Neutrophil (primary cell): Measurements from ENCODE around the gene JPH3.

Experiments
- H3K27ac ChIP-seq: fragments of 200-600 bp; sonication (generic); 2 replicates; pipeline ENCODE4 v1.5.1; 2016; ENCODE audit warnings: mild to moderate bottlenecking, moderate library complexity
- H3K27me3 ChIP-seq: fragments of 200-600 bp; sonication (generic); 2 replicates; pipeline ENCODE4 v1.6.0; 2016; ENCODE audit warnings: mild to moderate bottlenecking
- H3K36me3 ChIP-seq: fragments of 200-600 bp; sonication (generic); 2 replicates; pipeline ENCODE4 v1.5.1; 2017
- H3K4me1 ChIP-seq, 2 experiments: fragments of 200-600 bp in 1 of 2; sonication (generic) in 1 of 2; 1 replicate in 1 of 2; 2 replicates in 1 of 2; pipeline versions ENCODE4 v1.5.1 to v1.6.1; 2013 to 2016; ENCODE audit warnings: low read depth in 1 of 2, low read length in 1 of 2, mild to moderate bottlenecking in 1 of 2, moderate library complexity in 1 of 2; ENCODE audit not compliant: control insufficient read depth in 1 of 2, insufficient read depth in 1 of 2
- H3K4me3 ChIP-seq, 2 experiments: fragments of 200-600 bp in 1 of 2; sonication (generic) in 1 of 2; 1 replicate in 1 of 2; 2 replicates in 1 of 2; pipeline ENCODE4 v1.5.1; 2013 to 2016; ENCODE audit warnings: low read depth in 1 of 2, low read length in 1 of 2, mild to moderate bottlenecking in 1 of 2, moderate library complexity in 1 of 2
- H3K9me3 ChIP-seq: fragments of 200-600 bp; sonication (generic); 2 replicates; pipeline ENCODE4 v1.5.1; 2016
- CTCF ChIP-seq: fragments of 200-600 bp; sonication (generic); IDR thresholded peaks from 2 replicates; pipeline ENCODE4 v1.5.1; 2016; ENCODE audit warnings: antibody characterized with exemption

JPH3 gene

GRCh38 chr16:87695534-87695933 lies 93.2 kb downstream of the JPH3 start:
- TF ChIP-seq CTCF = no peak
- no peaks in the 10 kb centered on the region for H3K4me1 ChIP-seq
- no peaks in the 10 kb centered on the region for H3K9me3 ChIP-seq
- peaks cover 9% of the 10 kb centered on the region for H3K27me3 ChIP-seq
- no peak overlapping the region for H3K4me3 ChIP-seq
- H3K27ac ChIP-seq = no peak overlapping the region
- peaks cover 28% of the 10 kb centered on the region for H3K36me3 ChIP-seq

- no peak overlapping the region for H3K4me3 ChIP-seq
- TF ChIP-seq CTCF = no peak
- no peak overlapping the region for H3K27ac ChIP-seq
- peaks cover under 1 to 1% of the 10 kb centered on the region in 2 experiments for H3K4me1 ChIP-seq
- H3K36me3 ChIP-seq = peaks cover 33% of the 10 kb centered on the region
- peaks cover 2% of the 10 kb centered on the region for H3K27me3 ChIP-seq
- H3K9me3 ChIP-seq = no peaks in the 10 kb centered on the region
These were observed 94.4 kb downstream of the JPH3 start for GRCh38 chr16:87696726-87697125.

- no peak overlapping the region for H3K27ac ChIP-seq
- H3K9me3 ChIP-seq = no peaks in the 10 kb centered on the region
- no peak overlapping the region for H3K4me3 ChIP-seq
- peaks cover 33% of the 10 kb centered on the region for H3K36me3 ChIP-seq
- H3K27me3 ChIP-seq = no peaks in the 10 kb centered on the region
- no peak for TF ChIP-seq CTCF
- peaks cover 6% of the 10 kb centered on the region in 2 experiments for H3K4me1 ChIP-seq
These were observed 94.9 kb downstream of the JPH3 start for GRCh38 chr16:87697256-87697655.

- H3K36me3 ChIP-seq = peaks cover 33% of the 10 kb centered on the region
- TF ChIP-seq CTCF = no peak
- no peaks in the 10 kb centered on the region for H3K27me3 ChIP-seq
- H3K9me3 ChIP-seq = no peaks in the 10 kb centered on the region
- no peak overlapping the region for H3K4me3 ChIP-seq
- H3K4me1 ChIP-seq = peaks cover 11 to 12% of the 10 kb centered on the region in 2 experiments
- H3K27ac ChIP-seq = no peak overlapping the region
These were observed 95.5 kb downstream of the JPH3 start for GRCh38 chr16:87697792-87698191.

GRCh38 chr16:87698241-87698640 lies 95.9 kb downstream of the JPH3 start:
- no peak for TF ChIP-seq CTCF
- no peaks in the 10 kb centered on the region for H3K27me3 ChIP-seq
- peaks cover 33% of the 10 kb centered on the region for H3K36me3 ChIP-seq
- H3K4me3 ChIP-seq = no peak overlapping the region
- no peaks in the 10 kb centered on the region for H3K9me3 ChIP-seq
- H3K27ac ChIP-seq = no peak overlapping the region
- peaks cover 15 to 16% of the 10 kb centered on the region in 2 experiments for H3K4me1 ChIP-seq

- no peaks in the 10 kb centered on the region for H3K9me3 ChIP-seq
- H3K27me3 ChIP-seq = no peaks in the 10 kb centered on the region
- no peak for TF ChIP-seq CTCF
- H3K27ac ChIP-seq = no peak overlapping the region
- H3K36me3 ChIP-seq = peaks cover 33% of the 10 kb centered on the region
- H3K4me3 ChIP-seq = no peak overlapping the region
- peaks cover 20 to 21% of the 10 kb centered on the region in 2 experiments for H3K4me1 ChIP-seq
These were observed 96.4 kb downstream of the JPH3 start for GRCh38 chr16:87698676-87699199.
